OCI-LY7 (cell line): ENCODE measurements around the gene LRP1B.

Experiments used
- CTCF ChIP-seq: fragments of 200-600 bp; sonication (generic); conservative IDR thresholded peaks from 2 replicates; pipeline ENCODE4 v1.5.1; 2014; ENCODE audit warnings: mild to moderate bottlenecking, antibody characterized with exemption, low read length, moderate library complexity, mixed read lengths
- EZH2phosphoT487 ChIP-seq: fragments of 200-600 bp; sonication (generic); IDR thresholded peaks from 2 replicates; pipeline ENCODE4 v1.6.1; 2018; ENCODE audit warnings: low read depth, borderline replicate concordance, mild to moderate bottlenecking, mixed run types, antibody characterized with exemption, low read length, moderate library complexity, mixed read lengths

GRCh38 chr2:141590620-141591019 lies 540.2 kb downstream of the LRP1B start:
- TF ChIP-seq CTCF (no peak), EZH2phosphoT487 (no peak)
